Measurements from ENCODE around the gene RRBP1.

DNA sequence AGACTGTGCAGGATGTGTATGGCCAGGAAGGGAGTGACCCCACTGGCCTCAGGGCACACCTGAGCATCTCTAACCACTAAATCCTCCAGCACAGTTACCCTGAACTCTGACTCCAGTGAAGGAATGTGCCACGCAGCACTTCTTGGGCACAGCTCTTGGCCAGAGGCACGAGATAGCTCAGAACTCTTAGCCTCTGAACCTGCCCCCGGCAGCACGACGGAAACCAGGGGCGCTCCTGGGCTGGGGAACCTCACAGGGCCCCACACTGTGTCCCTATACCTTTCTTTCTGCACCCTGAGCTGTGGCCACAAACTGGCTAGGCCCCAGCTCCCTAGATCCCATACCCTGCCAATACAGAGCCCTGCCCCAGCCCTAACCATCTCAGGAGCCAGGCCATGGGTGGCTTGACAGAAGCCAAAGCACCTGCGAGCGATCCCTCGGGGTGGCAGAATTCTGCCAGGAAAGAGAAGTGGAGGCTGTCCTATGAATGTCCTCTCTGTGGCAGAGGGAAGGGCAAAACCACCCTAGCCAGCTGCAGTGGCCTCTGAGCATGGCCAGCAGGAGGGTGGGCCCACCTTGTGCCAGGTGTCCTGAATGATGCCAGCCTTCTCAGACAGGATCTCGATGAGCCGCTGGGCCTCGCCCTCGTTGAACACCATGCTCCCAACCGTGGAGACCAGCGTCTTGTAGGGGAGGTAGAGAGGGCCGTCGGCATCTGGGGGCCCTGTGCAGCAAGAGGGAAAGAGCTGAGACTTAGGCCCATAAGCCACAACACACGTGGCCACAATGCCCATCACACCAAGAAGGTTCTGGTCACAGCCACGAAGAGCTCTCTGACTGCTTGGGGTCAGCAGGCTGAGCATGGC, 39.4 kb downstream of the RRBP1 start:
- no peak for TF ChIP-seq POLR2A (IDR thresholded peaks at IDR 0.05)
- TF ChIP-seq, protein P1, sequence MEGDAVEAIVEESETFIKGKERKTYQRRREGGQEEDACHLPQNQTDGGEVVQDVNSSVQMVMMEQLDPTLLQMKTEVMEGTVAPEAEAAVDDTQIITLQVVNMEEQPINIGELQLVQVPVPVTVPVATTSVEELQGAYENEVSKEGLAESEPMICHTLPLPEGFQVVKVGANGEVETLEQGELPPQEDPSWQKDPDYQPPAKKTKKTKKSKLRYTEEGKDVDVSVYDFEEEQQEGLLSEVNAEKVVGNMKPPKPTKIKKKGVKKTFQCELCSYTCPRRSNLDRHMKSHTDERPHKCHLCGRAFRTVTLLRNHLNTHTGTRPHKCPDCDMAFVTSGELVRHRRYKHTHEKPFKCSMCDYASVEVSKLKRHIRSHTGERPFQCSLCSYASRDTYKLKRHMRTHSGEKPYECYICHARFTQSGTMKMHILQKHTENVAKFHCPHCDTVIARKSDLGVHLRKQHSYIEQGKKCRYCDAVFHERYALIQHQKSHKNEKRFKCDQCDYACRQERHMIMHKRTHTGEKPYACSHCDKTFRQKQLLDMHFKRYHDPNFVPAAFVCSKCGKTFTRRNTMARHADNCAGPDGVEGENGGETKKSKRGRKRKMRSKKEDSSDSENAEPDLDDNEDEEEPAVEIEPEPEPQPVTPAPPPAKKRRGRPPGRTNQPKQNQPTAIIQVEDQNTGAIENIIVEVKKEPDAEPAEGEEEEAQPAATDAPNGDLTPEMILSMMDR (IDR thresholded peaks at IDR 0.05): no peak
